CD4-positive, alpha-beta T cell (primary cell): ENCODE measurements around the gene ZHX3. TPM values are rescaled to one million over a fixed set of nuclear protein-coding genes. Genes with fewer than 3 reads are reported as not detected.

Source experiments
- ATAC-seq: fragments of 200-7000 bp; cut with Tn5 transposase; one replicate; pipeline ENCODE4 v1.10.0; 2022; ENCODE audit warnings: mild to moderate bottlenecking; ENCODE audit not compliant: poor library complexity
- CTCF ChIA-PET: fragments of 350-600 bp; sonication (Branson Sonifier 250); formaldehyde crosslinking; loops from one replicate; lab custom pipeline; 2021; ENCODE audit warnings: antibody characterized with exemption, inconsistent platforms; lab: Charles Lee
- POLR2A ChIA-PET: fragments of 350-600 bp; sonication (Branson Sonifier 250); formaldehyde crosslinking; loops from one replicate; lab custom pipeline; 2021; ENCODE audit warnings: antibody characterized with exemption, inconsistent platforms; lab: Charles Lee
- DNase-seq, 14 experiments: peaks; one replicate each; pipeline ENCODE4 v3.0.0-alpha.2; 2013 to 2020; ENCODE audit warnings: mixed read lengths in 2 of 14
- H3K27ac ChIP-seq, 2 donors: one replicate each; pipeline versions ENCODE4 v1.5.1 to v1.7.0; 2013; ENCODE audit warnings: low read length in 2 of 2, low read depth in 1 of 2, mild to moderate bottlenecking in 1 of 2
- H3K27me3 ChIP-seq, 2 experiments: 1 replicate in 1 of 2; 2 replicates in 1 of 2; pipeline versions ENCODE4 v1.6.1 to v1.7.0; 2013; ENCODE audit warnings: low read length in 2 of 2, control low read depth in 1 of 2, mild to moderate bottlenecking in 1 of 2, moderate library complexity in 1 of 2; ENCODE audit not compliant: insufficient read depth in 2 of 2, control insufficient read depth in 1 of 2
- H3K36me3 ChIP-seq: one replicate; pipeline ENCODE4 v1.6.1; 2013; ENCODE audit warnings: low read length, control low read depth; ENCODE audit not compliant: insufficient read depth
- H3K4me1 ChIP-seq: one replicate; pipeline ENCODE4 v1.6.1; 2013; ENCODE audit warnings: low read length, control low read depth; ENCODE audit not compliant: insufficient read depth
- H3K4me3 ChIP-seq: one replicate; pipeline ENCODE4 v1.5.1; 2013; ENCODE audit warnings: mild to moderate bottlenecking, low read length, moderate library complexity
- H3K9me3 ChIP-seq, 2 experiments: 1 replicate in 1 of 2; 2 replicates in 1 of 2; pipeline versions ENCODE4 v1.6.1 to v1.7.0; 2013; ENCODE audit warnings: low read length in 2 of 2, mild to moderate bottlenecking in 2 of 2, control low read depth in 1 of 2, moderate library complexity in 1 of 2; ENCODE audit not compliant: control insufficient read depth in 1 of 2, insufficient read depth in 1 of 2
- H3K27ac Mint-ChIP-seq: one replicate; pipeline ENCODE4 v1.8.0; 2020; ENCODE audit warnings: mixed read lengths
- H3K27me3 Mint-ChIP-seq: one replicate; pipeline ENCODE4 v1.8.0; 2021; ENCODE audit warnings: mixed read lengths
- H3K36me3 Mint-ChIP-seq: one replicate; pipeline ENCODE4 v1.8.0; 2021; ENCODE audit warnings: low read depth, mixed read lengths
- H3K4me1 Mint-ChIP-seq: one replicate; pipeline ENCODE4 v1.8.0; 2021; ENCODE audit warnings: low read depth, mixed read lengths
- H3K4me3 Mint-ChIP-seq: one replicate; pipeline ENCODE4 v1.8.0; 2020; ENCODE audit warnings: mild to moderate bottlenecking, mixed read lengths
- H3K9me3 Mint-ChIP-seq: one replicate; pipeline ENCODE4 v1.8.0; 2020; ENCODE audit warnings: mixed read lengths
- intact Hi-C, 2 experiments: fragments of 100-400 bp; cut with DNase I in 1 of 2; cut with micrococcal nuclease in 1 of 2; formaldehyde crosslinking; loops; one replicate each; pipeline versions ENCODE4 v1.15.1 to v1.9.0; 2023 to 2025; cut with DNase I, micrococcal nuclease
- total RNA-seq, 174 experiments: library from RNA in 2 of 174; stranded (reverse) in 2 of 174; gene quantifications; one replicate each; pipeline ENCODE4 v1.2.3 and lab custom pipeline; 2021 to 2026
- TF ChIP-seq, protein P1 (sequence below): fragments of 200-600 bp; IDR thresholded peaks from one replicate; pipeline ENCODE4 v1.8.0; 2022; ENCODE audit warnings: antibody characterized with exemption, mild to moderate bottlenecking

ZHX3 gene
- total RNA-seq, 2 experiments from 2014 or later = 6.6 to 7.6 TPM

DNA sequence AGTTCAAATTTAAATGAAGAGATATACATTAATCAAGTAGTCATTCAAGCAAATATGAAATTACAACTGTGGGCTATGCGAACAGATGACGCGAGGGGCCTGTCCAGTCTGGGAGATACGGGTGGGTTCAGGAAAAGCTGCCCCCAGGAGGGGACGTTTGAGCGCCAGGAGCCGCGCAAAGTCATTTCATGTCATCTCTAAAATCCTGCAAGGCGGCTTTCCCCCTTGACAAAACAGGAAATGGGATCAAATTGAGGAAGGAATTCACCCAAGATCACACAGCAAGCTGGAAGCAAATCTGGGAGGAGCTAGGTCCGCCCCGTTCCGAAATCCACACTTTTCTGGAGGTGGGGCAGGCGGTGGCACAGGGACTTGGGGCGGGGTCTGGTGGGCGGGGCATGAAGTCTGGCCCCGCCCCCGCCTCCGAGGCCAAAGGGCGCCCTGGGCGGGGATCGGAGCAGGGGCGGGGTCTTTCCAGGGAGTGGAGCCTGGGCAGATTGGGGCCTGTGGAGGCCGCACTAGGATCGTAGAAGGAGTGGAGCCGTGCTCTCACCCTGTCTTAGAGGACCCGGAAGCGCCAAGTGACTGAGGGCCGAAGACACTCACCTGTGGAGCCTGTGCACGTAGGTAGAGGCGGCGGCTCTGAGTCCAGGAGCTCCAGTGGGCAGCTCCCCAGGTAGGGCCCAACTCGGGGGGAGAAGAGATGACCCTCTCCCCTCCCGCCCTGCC, 23.0 kb upstream of the ZHX3 start, which contains the start of gene LPIN3:
Gene LPIN3, plus strand, starts transcription at position 495 of the 729 bp plus-strand sequence. CDS start 4,983 bp downstream, outside the sequence.
- intact Hi-C loops = loop anchor here (1.0 to 5.0 kb wide), 5 partner anchors 72 to 372 kb away; no protein-coding TSS in a partner anchor
- no peaks in the 10 kb centered on the region for H3K27me3 ChIP-seq
- Mint-ChIP-seq H3K4me3 (peak within 1 kb of the TSS; percentile 84), H3K36me3 (no peaks in the 10 kb centered on the region), H3K27ac (peak within 1 kb of the TSS; percentile 10), H3K27me3 (peaks cover 5% of the 10 kb centered on the region), H3K9me3 (no peaks in the 10 kb centered on the region), H3K4me1 (peaks cover 11% of the 10 kb centered on the region)
- peak; percentile 71 for ATAC-seq
- no peak within 1 kb of the TSS for H3K27ac ChIP-seq
- DNase-seq = peak in 13 of 14 experiments; percentile 22 to 75 (median 41)
- TF ChIP-seq, protein P1, sequence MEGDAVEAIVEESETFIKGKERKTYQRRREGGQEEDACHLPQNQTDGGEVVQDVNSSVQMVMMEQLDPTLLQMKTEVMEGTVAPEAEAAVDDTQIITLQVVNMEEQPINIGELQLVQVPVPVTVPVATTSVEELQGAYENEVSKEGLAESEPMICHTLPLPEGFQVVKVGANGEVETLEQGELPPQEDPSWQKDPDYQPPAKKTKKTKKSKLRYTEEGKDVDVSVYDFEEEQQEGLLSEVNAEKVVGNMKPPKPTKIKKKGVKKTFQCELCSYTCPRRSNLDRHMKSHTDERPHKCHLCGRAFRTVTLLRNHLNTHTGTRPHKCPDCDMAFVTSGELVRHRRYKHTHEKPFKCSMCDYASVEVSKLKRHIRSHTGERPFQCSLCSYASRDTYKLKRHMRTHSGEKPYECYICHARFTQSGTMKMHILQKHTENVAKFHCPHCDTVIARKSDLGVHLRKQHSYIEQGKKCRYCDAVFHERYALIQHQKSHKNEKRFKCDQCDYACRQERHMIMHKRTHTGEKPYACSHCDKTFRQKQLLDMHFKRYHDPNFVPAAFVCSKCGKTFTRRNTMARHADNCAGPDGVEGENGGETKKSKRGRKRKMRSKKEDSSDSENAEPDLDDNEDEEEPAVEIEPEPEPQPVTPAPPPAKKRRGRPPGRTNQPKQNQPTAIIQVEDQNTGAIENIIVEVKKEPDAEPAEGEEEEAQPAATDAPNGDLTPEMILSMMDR = peak; percentile 60
- no peaks in the 10 kb centered on the region for H3K36me3 ChIP-seq
- peaks cover 14% of the 10 kb centered on the region for H3K4me1 ChIP-seq
- POLR2A ChIA-PET = interaction anchor here (0.6 to 2.0 kb wide), 2 partner anchors 47 to 184 kb away, joined by 3 to 7 read pairs; no protein-coding TSS in a partner anchor
- peaks cover 0 to under 1% of the 10 kb centered on the region in 2 experiments for H3K9me3 ChIP-seq
- H3K4me3 ChIP-seq = peak within 1 kb of the TSS; percentile 31
- CTCF ChIA-PET = interaction anchor here (1.1 to 2.0 kb wide), 7 partner anchors 9 to 377 kb away, joined by 3 to 12 read pairs (median 4); partner anchors contain the start of gene PLCG1

DNA sequence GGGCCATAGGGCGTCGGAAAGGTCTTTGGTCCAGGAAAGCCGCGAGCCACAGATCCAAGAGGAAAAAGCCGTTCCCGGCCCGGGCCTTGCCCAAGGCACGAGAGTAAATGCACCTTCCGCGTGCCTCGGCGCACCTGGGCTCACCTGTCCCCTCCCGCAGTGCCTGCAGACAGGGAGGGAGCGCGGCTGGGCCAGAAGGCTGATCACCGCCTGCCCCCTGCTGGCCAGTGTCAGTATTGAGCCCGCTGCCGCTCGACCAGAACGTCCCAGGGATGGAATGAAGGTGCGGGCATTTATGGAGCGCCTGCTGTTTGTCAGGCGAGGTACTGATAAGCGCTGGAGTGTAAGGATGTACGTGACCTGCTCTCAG, 22.4 kb upstream of the ZHX3 start:
- peaks cover 14% of the 10 kb centered on the region for H3K4me1 ChIP-seq
- no peaks in the 10 kb centered on the region for H3K9me3 Mint-ChIP-seq
- peak; percentile 73 to 91 (median 83) for DNase-seq
- peak overlapping the region; percentile 10 for H3K27ac Mint-ChIP-seq
- intact Hi-C loops = loop anchor here (1.0 to 10.0 kb wide), 8 partner anchors 21 to 372 kb away; no protein-coding TSS in a partner anchor
- no peaks in the 10 kb centered on the region for H3K27me3 ChIP-seq
- H3K36me3 ChIP-seq = no peaks in the 10 kb centered on the region
- ChIA-PET CTCF (interaction anchor here (0.8 to 2.0 kb wide), 8 partner anchors 8 to 377 kb away, joined by 3 to 12 read pairs (median 4); no protein-coding TSS in a partner anchor), POLR2A (interaction anchor here (2.0 kb wide), 1 partner anchor 183 kb away, joined by 7 read pairs; no protein-coding TSS in a partner anchor)
- H3K36me3 Mint-ChIP-seq = no peaks in the 10 kb centered on the region
- H3K9me3 ChIP-seq = no peaks in the 10 kb centered on the region
- peak overlapping the region; percentile 84 for H3K4me3 Mint-ChIP-seq
- H3K4me3 ChIP-seq = peak overlapping the region; percentile 31
- H3K27ac ChIP-seq = no peak overlapping the region
- peaks cover 7% of the 10 kb centered on the region for H3K27me3 Mint-ChIP-seq
- ATAC-seq = peak; percentile 95
- TF ChIP-seq, protein P1 = peak; percentile 100
- H3K4me1 Mint-ChIP-seq = peaks cover 11% of the 10 kb centered on the region

DNA sequence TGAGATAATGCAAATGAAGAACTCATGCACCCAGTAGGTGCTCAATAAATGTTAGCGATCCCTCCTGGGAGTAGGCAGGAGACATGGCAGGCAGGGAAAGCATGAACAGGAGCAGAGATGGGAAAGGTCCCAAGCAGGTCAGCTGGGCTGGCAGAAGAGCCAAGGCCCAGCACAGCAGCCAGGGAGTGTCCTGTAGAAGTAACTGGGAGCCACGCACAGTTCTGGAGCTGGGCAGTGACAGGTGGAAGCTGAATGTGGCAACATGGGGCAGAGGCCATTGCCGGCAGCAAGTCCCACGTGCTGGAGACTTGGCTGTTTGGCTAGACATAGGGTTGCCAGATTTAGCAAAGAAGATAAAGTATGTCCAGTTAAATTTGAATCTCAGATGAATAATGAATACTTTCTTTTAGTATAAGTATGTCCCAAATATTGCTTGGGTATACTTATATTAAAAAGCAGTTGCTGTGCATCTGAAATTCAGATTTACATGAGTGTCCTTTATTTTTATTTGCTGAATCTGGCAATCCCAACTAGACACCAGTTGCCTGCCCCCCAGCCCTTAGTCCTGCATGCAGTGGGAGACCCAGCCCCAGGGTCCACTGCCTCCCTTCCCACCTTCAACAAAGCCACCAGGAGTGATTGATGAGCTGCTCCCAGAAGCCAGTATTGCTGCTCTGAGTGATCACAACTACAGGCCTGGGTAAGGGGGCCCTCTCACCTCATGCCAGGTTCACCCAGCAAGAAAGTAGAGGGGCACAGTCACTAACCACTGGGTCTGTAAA, 19.4 kb upstream of the ZHX3 start:
- ChIA-PET POLR2A (no interaction called here), CTCF (interaction anchor here (1.2 kb wide), 1 partner anchor 164 kb away, joined by 5 read pairs; no protein-coding TSS in a partner anchor)
- H3K4me3 Mint-ChIP-seq = no peak overlapping the region
- H3K36me3 Mint-ChIP-seq = no peaks in the 10 kb centered on the region
- Histone ChIP-seq H3K36me3 (no peaks in the 10 kb centered on the region), H3K9me3 (no peaks in the 10 kb centered on the region), H3K4me3 (no peak overlapping the region), H3K27me3 (no peaks in the 10 kb centered on the region), H3K27ac (no peak overlapping the region), H3K4me1 (peaks cover 14% of the 10 kb centered on the region)
- TF ChIP-seq, protein P1 = no peak
- H3K27me3 Mint-ChIP-seq = peaks cover 7% of the 10 kb centered on the region
- ATAC-seq (no peak), DNase-seq (no peak)
- H3K4me1 Mint-ChIP-seq = peaks cover 11% of the 10 kb centered on the region
- H3K27ac Mint-ChIP-seq = no peak overlapping the region
- intact Hi-C loops = loop anchor here in 1 of 2 experiments (10.0 kb wide), 1 partner anchor 102 kb away; no protein-coding TSS in a partner anchor
- H3K9me3 Mint-ChIP-seq = no peaks in the 10 kb centered on the region
